ENCODE results near the gene EDC4.

EDC4 gene

DNA sequence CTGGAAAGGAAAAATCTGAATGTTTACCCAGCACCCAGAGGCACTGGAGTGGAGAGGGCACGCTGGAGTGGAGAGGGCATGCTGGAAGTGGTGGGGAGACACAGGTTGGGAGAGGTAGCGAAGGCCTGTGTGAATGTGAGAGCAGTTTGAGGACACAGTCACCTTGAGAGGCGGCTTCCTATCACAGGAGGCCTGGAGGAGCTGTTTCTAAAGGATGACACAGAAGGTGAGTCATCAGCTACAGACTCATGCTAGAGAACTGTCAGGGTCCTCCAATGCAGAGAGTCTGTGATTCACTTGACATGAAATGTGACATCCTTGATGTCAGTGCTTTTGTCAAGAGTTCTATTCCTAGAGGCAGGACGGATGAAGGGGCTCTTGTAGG, 45.0 kb downstream of the EDC4 start:
- no peaks in the 10 kb centered on the region for H4K20me1 ChIP-seq (ENCODE audit: insufficient read depth)
- no peak overlapping the region for H3K9ac ChIP-seq
- no peak overlapping the region for H2AFZ ChIP-seq (ENCODE audit: low read depth)
- H3K4me2 ChIP-seq = no peak overlapping the region
- no peaks in the 10 kb centered on the region for H3K36me3 ChIP-seq (ENCODE audit: insufficient read depth)
- H3K79me2 ChIP-seq (ENCODE audit: insufficient read depth, low read depth) = 0 out of 2 replicates have a peak, but pooled peaks cover 6% of the 10 kb centered on the region
- H3K4me3 ChIP-seq (IDR thresholded peaks at IDR 0.05; ENCODE audit: insufficient read depth, low read depth, low read length) = no peak overlapping the region
- H3K27ac ChIP-seq = no peak overlapping the region
- no peaks in the 10 kb centered on the region for H3K27me3 ChIP-seq (ENCODE audit: insufficient read depth, low read depth)
- H3K4me1 ChIP-seq (ENCODE audit: low read depth, poor library complexity, severe bottlenecking) = no peaks in the 10 kb centered on the region
- TF ChIP-seq, protein P1, sequence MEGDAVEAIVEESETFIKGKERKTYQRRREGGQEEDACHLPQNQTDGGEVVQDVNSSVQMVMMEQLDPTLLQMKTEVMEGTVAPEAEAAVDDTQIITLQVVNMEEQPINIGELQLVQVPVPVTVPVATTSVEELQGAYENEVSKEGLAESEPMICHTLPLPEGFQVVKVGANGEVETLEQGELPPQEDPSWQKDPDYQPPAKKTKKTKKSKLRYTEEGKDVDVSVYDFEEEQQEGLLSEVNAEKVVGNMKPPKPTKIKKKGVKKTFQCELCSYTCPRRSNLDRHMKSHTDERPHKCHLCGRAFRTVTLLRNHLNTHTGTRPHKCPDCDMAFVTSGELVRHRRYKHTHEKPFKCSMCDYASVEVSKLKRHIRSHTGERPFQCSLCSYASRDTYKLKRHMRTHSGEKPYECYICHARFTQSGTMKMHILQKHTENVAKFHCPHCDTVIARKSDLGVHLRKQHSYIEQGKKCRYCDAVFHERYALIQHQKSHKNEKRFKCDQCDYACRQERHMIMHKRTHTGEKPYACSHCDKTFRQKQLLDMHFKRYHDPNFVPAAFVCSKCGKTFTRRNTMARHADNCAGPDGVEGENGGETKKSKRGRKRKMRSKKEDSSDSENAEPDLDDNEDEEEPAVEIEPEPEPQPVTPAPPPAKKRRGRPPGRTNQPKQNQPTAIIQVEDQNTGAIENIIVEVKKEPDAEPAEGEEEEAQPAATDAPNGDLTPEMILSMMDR (conservative IDR thresholded peaks at IDR 0.05; ENCODE audit: low read depth, low read length) = no peak

DNA sequence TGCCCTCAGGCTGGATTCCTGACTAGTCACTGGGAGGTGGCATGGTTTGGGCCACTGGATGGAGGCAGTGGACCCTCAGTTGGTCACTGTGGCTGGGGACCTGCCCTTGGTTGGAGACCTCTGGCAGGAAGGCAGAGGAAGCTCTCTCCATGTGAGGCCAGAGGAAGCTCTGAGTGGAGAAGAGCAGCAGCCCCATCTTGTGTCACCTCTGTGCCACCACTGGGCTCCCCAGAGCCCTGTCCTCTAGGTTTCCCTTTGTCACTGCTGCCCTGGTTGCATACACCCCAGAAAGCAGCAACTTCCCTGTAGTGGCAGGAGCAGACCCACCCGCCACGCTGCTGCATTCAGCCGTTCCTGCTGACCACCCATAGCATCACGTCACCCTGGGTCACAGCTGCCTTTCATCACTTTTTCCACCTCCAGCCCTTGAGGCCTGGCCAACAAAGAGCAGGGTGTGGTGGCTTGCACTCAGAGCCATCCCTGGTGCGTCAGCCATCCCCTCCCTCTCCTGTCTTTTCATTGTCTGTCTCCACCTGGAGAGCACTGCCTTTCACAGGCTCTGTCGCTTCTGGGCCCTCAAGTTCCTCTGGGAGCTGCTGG, 46.9 kb downstream of the EDC4 start:
- Histone ChIP-seq H3K36me3 (ENCODE audit: insufficient read depth) (no peaks in the 10 kb centered on the region), H3K4me3 (IDR thresholded peaks at IDR 0.05; ENCODE audit: insufficient read depth, low read depth, low read length) (no peak overlapping the region), H3K9ac (no peak overlapping the region), H3K27me3 (ENCODE audit: insufficient read depth, low read depth) (no peaks in the 10 kb centered on the region), H3K79me2 (ENCODE audit: insufficient read depth, low read depth) (0 out of 2 replicates have a peak, but pooled peaks cover 2% of the 10 kb centered on the region), H3K27ac (no peak overlapping the region), H4K20me1 (ENCODE audit: insufficient read depth) (no peaks in the 10 kb centered on the region), H2AFZ (ENCODE audit: low read depth) (no peak overlapping the region), H3K4me2 (no peak overlapping the region), H3K4me1 (ENCODE audit: low read depth, poor library complexity, severe bottlenecking) (no peaks in the 10 kb centered on the region)
- TF ChIP-seq, protein P1 (conservative IDR thresholded peaks at IDR 0.05; ENCODE audit: low read depth, low read length) = no peak

DNA sequence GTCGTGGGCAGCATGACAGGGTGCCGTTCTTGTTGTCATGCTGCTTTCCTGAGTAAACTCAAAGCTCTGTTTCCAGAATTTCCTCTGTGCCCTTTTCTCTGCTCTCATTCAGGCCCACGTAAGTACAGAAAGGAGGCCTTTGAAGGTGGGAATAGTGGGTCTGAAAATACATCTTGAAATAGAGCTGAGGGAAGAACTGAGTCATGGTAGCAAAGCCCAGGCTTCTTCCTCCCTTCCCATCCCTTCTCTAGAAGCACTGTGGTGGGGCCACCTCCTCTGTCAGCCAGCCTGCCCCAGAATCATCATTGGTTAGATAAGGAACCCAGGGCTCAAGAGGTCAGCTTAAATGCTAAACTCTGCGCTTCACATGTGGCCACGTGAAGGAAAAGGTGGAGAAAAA, 49.4 kb downstream of the EDC4 start:
- no peaks in the 10 kb centered on the region for H3K27me3 ChIP-seq (ENCODE audit: insufficient read depth, low read depth)
- H3K9ac ChIP-seq = no peak overlapping the region
- no peaks in the 10 kb centered on the region for H3K79me2 ChIP-seq (ENCODE audit: insufficient read depth, low read depth)
- no peak overlapping the region for H3K4me2 ChIP-seq
- H3K4me3 ChIP-seq (IDR thresholded peaks at IDR 0.05; ENCODE audit: insufficient read depth, low read depth, low read length) = no peak overlapping the region
- no peaks in the 10 kb centered on the region for H3K36me3 ChIP-seq (ENCODE audit: insufficient read depth)
- no peak overlapping the region for H3K27ac ChIP-seq
- TF ChIP-seq, protein P1 (conservative IDR thresholded peaks at IDR 0.05; ENCODE audit: low read depth, low read length) = no peak
- no peaks in the 10 kb centered on the region for H4K20me1 ChIP-seq (ENCODE audit: insufficient read depth)
- H2AFZ ChIP-seq (ENCODE audit: low read depth) = no peak overlapping the region
- no peaks in the 10 kb centered on the region for H3K4me1 ChIP-seq (ENCODE audit: low read depth, poor library complexity, severe bottlenecking)

DNA sequence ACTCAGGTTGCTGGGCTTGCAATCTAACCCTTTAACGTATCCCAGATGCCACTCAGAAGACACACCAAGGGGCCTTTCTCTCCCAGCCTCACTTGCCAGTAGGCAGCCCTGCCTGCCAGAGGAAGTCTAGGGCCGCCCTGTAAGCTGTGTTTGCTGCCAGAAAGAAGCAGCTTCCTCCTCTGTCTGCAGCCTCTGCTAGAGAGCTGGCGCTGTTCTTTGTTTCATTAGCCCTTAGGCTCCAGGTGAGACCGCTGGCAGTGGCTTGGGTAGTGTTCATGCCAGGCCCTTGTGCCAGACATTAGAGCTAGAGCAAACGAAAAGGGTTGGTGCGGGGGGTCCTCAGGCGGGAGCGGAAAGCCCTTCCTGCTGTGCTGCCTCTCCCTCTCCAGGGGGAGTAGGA, 49.9 kb downstream of the EDC4 start:
- Histone ChIP-seq H3K27me3 (ENCODE audit: insufficient read depth, low read depth) (no peaks in the 10 kb centered on the region), H3K4me2 (no peak overlapping the region), H3K79me2 (ENCODE audit: insufficient read depth, low read depth) (no peaks in the 10 kb centered on the region), H3K4me1 (ENCODE audit: low read depth, poor library complexity, severe bottlenecking) (no peaks in the 10 kb centered on the region), H3K9ac (no peak overlapping the region), H3K36me3 (ENCODE audit: insufficient read depth) (no peaks in the 10 kb centered on the region), H2AFZ (ENCODE audit: low read depth) (no peak overlapping the region), H3K27ac (no peak overlapping the region), H3K4me3 (IDR thresholded peaks at IDR 0.05; ENCODE audit: insufficient read depth, low read depth, low read length) (no peak overlapping the region), H4K20me1 (ENCODE audit: insufficient read depth) (no peaks in the 10 kb centered on the region)
- TF ChIP-seq, protein P1 (conservative IDR thresholded peaks at IDR 0.05; ENCODE audit: low read depth, low read length) = no peak
